Ovary (tissue), 3 donors: ENCODE results near the gene SAMD1.

Experiments
- CTCF ChIP-seq, 3 donors: fragments of 450-650 bp in 2 of 3; fragments of 200-600 bp in 1 of 3; IDR thresholded peaks; one replicate each; pipeline versions ENCODE4 v1.5.1 to v1.8.0; 2016 to 2022; ENCODE audit warnings: antibody characterized with exemption in 3 of 3, mild to moderate bottlenecking in 1 of 3
- EP300 ChIP-seq: sonication (generic); formaldehyde crosslinking; IDR thresholded peaks from one replicate; pipeline ENCODE4 v1.6.1; 2017; ENCODE audit warnings: antibody characterized with exemption
- POLR2A ChIP-seq: fragments of 450-650 bp; IDR thresholded peaks from one replicate; pipeline ENCODE4 v1.6.1; 2017; ENCODE audit warnings: antibody characterized with exemption, mild to moderate bottlenecking, moderate library complexity
- donor health status: DM: no; HTN: no; CAD: no.

GRCh38 chr19:14102756-14103155 is 12.2 kb upstream of the SAMD1 start:
- TF ChIP-seq POLR2A (no peak), CTCF (IDR thresholded peaks at IDR 0.05) (no peak), EP300 (no peak)
